Ovary (tissue), 3 donors: ENCODE results near the gene RAET1E.

Source experiments
- EP300 ChIP-seq: sonication (generic); formaldehyde crosslinking; IDR thresholded peaks from one replicate; pipeline ENCODE4 v1.6.1; 2017; ENCODE audit warnings: antibody characterized with exemption
- POLR2A ChIP-seq: fragments of 450-650 bp; IDR thresholded peaks from one replicate; pipeline ENCODE4 v1.6.1; 2017; ENCODE audit warnings: antibody characterized with exemption, mild to moderate bottlenecking, moderate library complexity
- TF ChIP-seq, protein P1 (sequence below), 3 donors: fragments of 450-650 bp in 2 of 3; fragments of 200-600 bp in 1 of 3; IDR thresholded peaks; one replicate each; pipeline versions ENCODE4 v1.5.1 to v1.8.0; 2016 to 2022; ENCODE audit warnings: antibody characterized with exemption in 3 of 3, mild to moderate bottlenecking in 1 of 3
- donor health status: DM: no; HTN: no; CAD: no.

DNA sequence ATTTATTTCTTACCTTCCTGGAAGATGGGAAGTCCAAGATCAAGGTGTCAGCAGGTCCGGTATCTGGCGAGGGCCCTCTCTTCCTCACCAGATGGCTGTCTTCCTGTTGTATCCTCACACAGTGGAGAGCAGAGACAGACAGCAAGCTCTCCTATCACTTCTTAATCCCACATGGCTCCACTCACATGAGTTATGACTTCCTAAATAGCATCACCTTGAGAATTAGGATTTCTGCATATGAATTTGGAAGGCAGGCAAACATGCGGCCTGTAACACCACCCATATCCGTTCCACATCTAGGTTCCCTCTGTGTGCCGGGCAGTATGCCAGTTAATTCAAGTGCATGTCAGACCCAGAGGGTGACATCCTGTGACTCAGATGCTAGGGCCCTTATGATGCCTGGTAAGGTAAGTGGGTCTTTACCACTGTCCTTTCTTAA, 2.1 kb downstream of the RAET1E start:
- TF ChIP-seq POLR2A = no peak
- TF ChIP-seq, protein P1, sequence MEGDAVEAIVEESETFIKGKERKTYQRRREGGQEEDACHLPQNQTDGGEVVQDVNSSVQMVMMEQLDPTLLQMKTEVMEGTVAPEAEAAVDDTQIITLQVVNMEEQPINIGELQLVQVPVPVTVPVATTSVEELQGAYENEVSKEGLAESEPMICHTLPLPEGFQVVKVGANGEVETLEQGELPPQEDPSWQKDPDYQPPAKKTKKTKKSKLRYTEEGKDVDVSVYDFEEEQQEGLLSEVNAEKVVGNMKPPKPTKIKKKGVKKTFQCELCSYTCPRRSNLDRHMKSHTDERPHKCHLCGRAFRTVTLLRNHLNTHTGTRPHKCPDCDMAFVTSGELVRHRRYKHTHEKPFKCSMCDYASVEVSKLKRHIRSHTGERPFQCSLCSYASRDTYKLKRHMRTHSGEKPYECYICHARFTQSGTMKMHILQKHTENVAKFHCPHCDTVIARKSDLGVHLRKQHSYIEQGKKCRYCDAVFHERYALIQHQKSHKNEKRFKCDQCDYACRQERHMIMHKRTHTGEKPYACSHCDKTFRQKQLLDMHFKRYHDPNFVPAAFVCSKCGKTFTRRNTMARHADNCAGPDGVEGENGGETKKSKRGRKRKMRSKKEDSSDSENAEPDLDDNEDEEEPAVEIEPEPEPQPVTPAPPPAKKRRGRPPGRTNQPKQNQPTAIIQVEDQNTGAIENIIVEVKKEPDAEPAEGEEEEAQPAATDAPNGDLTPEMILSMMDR (IDR thresholded peaks at IDR 0.05) = no peak
- no peak for TF ChIP-seq EP300
